GM19324 (cell line): ENCODE data around the gene PRPS1.

Experiments used
- ATAC-seq: cut with Tn5 transposase; IDR thresholded peaks from one replicate; pipeline ENCODE4 v1.9.1; 2021; ENCODE audit warnings: mild to moderate bottlenecking, moderate library complexity; ENCODE audit not compliant: unreplicated experiment, low FRiP score

PRPS1 gene

DNA sequence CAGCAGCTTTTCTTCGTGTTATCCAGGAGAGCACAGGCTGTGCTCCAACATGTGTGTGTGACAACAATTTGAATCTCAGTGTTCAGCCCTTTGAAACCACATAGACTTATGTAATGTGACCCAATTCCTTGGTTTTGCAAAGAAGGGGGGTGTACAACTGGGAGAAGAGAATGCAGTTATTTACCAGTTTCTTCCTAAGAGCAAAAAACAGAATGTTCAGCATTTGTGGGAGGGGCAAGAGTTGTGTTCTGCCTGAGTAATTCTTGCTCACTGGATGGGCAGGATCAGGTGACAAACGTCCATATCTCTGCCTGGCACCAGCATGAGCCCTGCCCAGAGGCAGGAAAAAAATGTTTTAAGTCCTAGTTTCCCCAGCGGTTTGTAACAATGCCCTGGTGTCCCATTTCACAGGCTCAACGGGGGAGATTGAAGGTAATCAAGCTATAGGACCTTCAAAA lies 72.0 kb downstream of the PRPS1 start:
- no peak for ATAC-seq
